Mesenchymal stem cell (in vitro differentiated cells and primary cell): ENCODE results near the gene IL6R.

Source experiments
- DNase-seq: peaks from one replicate; pipeline ENCODE4 v3.0.0-alpha.2; 2013
- H2AFZ ChIP-seq: one replicate; pipeline ENCODE4 v1.6.1; 2013; ENCODE audit warnings: low read depth, mild to moderate bottlenecking, control low read depth, inconsistent platforms, low read length, moderate library complexity
- H2AK5ac ChIP-seq: 2 replicates; pipeline ENCODE4 v1.6.1; 2013; ENCODE audit warnings: low read length, moderate library complexity, mild to moderate bottlenecking, inconsistent platforms; ENCODE audit not compliant: severe bottlenecking
- H2BK120ac ChIP-seq: one replicate; pipeline ENCODE4 v1.6.1; 2013; ENCODE audit warnings: low read depth, mild to moderate bottlenecking, inconsistent platforms, low read length, moderate library complexity
- H2BK12ac ChIP-seq, 2 experiments: one replicate each; pipeline ENCODE4 v1.6.1; 2013; ENCODE audit warnings: inconsistent platforms in 2 of 2, low read length in 2 of 2, mild to moderate bottlenecking in 2 of 2, moderate library complexity in 2 of 2, control low read depth in 1 of 2
- H2BK15ac ChIP-seq: one replicate; pipeline ENCODE4 v1.6.1; 2013; ENCODE audit warnings: mild to moderate bottlenecking, low read depth, inconsistent platforms; ENCODE audit not compliant: poor library complexity, severe bottlenecking
- H2BK5ac ChIP-seq: 2 replicates; pipeline ENCODE4 v1.6.1; 2013; ENCODE audit warnings: low read depth, mild to moderate bottlenecking, low read length, control low read depth, inconsistent platforms; ENCODE audit not compliant: poor library complexity, severe bottlenecking
- H3K14ac ChIP-seq, 2 experiments: one replicate each; pipeline ENCODE4 v1.6.1; 2013; ENCODE audit warnings: inconsistent platforms in 2 of 2, low read length in 2 of 2, control low read depth in 1 of 2, mild to moderate bottlenecking in 1 of 2, moderate library complexity in 1 of 2
- H3K18ac ChIP-seq, 2 experiments: one replicate each; pipeline ENCODE4 v1.6.1; 2013; ENCODE audit warnings: inconsistent platforms in 2 of 2, low read length in 2 of 2, control low read depth in 1 of 2, low read depth in 1 of 2, mild to moderate bottlenecking in 1 of 2
- H3K23ac ChIP-seq, 2 experiments: one replicate each; pipeline ENCODE4 v1.6.1; 2013; ENCODE audit warnings: inconsistent platforms in 2 of 2, low read length in 2 of 2, mild to moderate bottlenecking in 2 of 2, moderate library complexity in 2 of 2, control low read depth in 1 of 2
- H3K27ac ChIP-seq: 2 replicates; pipeline ENCODE4 v1.5.1; 2013; ENCODE audit warnings: mild to moderate bottlenecking, moderate library complexity, low read length, control low read depth, inconsistent platforms; ENCODE audit not compliant: poor library complexity, severe bottlenecking
- H3K27me3 ChIP-seq, 2 experiments: 2 replicates each; pipeline versions ENCODE4 v1.6.1 to v1.7.0; 2013; ENCODE audit warnings: low read length in 2 of 2, mild to moderate bottlenecking in 2 of 2, moderate library complexity in 2 of 2, control low read depth in 1 of 2, inconsistent platforms in 1 of 2; ENCODE audit not compliant: control insufficient read depth in 1 of 2, insufficient read depth in 1 of 2
- H3K36me3 ChIP-seq, 2 experiments: 2 replicates each; pipeline versions ENCODE4 v1.6.1 to v1.7.0; 2013; ENCODE audit warnings: low read length in 2 of 2, control low read depth in 1 of 2, inconsistent platforms in 1 of 2, low read depth in 1 of 2, mild to moderate bottlenecking in 1 of 2; ENCODE audit not compliant: insufficient read depth in 2 of 2, control insufficient read depth in 1 of 2
- H3K4ac ChIP-seq, 2 experiments: one replicate each; pipeline ENCODE4 v1.6.1; 2013; ENCODE audit warnings: inconsistent platforms in 2 of 2, low read length in 2 of 2, mild to moderate bottlenecking in 2 of 2, moderate library complexity in 2 of 2, control low read depth in 1 of 2, low read depth in 1 of 2
- H3K4me1 ChIP-seq: 2 replicates; pipeline ENCODE4 v1.6.1; 2013; ENCODE audit warnings: low read depth, low read length, control low read depth; ENCODE audit not compliant: control insufficient read depth, insufficient read depth
- H3K4me2 ChIP-seq: 2 replicates; pipeline ENCODE4 v1.6.1; 2013; ENCODE audit warnings: low read length, mild to moderate bottlenecking, inconsistent platforms; ENCODE audit not compliant: poor library complexity, severe bottlenecking
- H3K4me3 ChIP-seq, 2 experiments: 2 replicates each; pipeline versions ENCODE4 v1.5.1 to v1.7.0; 2013; ENCODE audit warnings: low read length in 2 of 2, mild to moderate bottlenecking in 2 of 2, control low read depth in 1 of 2, low read depth in 1 of 2; ENCODE audit not compliant: insufficient read depth in 1 of 2
- H3K79me1 ChIP-seq: replicated peaks from 2 replicates; pipeline ENCODE4 v1.6.1; 2013; ENCODE audit warnings: mild to moderate bottlenecking, control low read depth, low read length, inconsistent platforms; ENCODE audit not compliant: poor library complexity, severe bottlenecking
- H3K9ac ChIP-seq: 2 replicates; pipeline ENCODE4 v1.7.0; 2013; ENCODE audit warnings: mild to moderate bottlenecking, low read length, moderate library complexity
- H3K9me3 ChIP-seq: 2 replicates; pipeline ENCODE4 v1.7.0; 2013; ENCODE audit warnings: mild to moderate bottlenecking, low read length; ENCODE audit not compliant: control insufficient read depth
- H4K8ac ChIP-seq: one replicate; pipeline ENCODE4 v1.6.1; 2013; ENCODE audit warnings: inconsistent platforms, mild to moderate bottlenecking, low read length, moderate library complexity
- H4K91ac ChIP-seq: one replicate; pipeline ENCODE4 v1.6.1; 2013; ENCODE audit warnings: mild to moderate bottlenecking, low read length, inconsistent platforms
- WGBS: methylation state at CpG from one replicate; pipeline ENCODE4 v1.1.7; 2013; ENCODE audit warnings: mixed read lengths; 5-methylcytosine and 5-hydroxymethylcytosine counted together

Gene IL6R

GRCh38 chr1:154411525-154411924, 6.4 kb downstream of the IL6R start:
- Histone ChIP-seq H3K4me1 (peaks cover 12% of the 10 kb centered on the region), H3K18ac (no peak overlapping the region)

GRCh38 chr1:154413177-154413783, 8.1 kb downstream of the IL6R start:
- Histone ChIP-seq H2BK12ac (no peak overlapping the region), H3K23ac (no peak overlapping the region), H3K9me3 (no peaks in the 10 kb centered on the region), H3K4me1 (peaks cover 4% of the 10 kb centered on the region), H2AK5ac (no peak overlapping the region), H4K8ac (no peak overlapping the region), H3K4me3 (no peak overlapping the region), H3K36me3 (peaks cover 0 to 2% of the 10 kb centered on the region in 2 experiments), H2BK15ac (no peak overlapping the region), H3K9ac (no peak overlapping the region), H3K4me2 (no peak overlapping the region), H3K14ac (no peak overlapping the region), H2BK5ac (no peak overlapping the region), H2BK120ac (no peak overlapping the region), H4K91ac (no peak overlapping the region), H3K18ac (no peak overlapping the region), H3K4ac (no peak overlapping the region), H2AFZ (no peak overlapping the region), H3K27me3 (no peaks in the 10 kb centered on the region), H3K27ac (no peak overlapping the region), H3K79me1 (peaks cover 13% of the 10 kb centered on the region)
- DNase-seq = no peak
- 95% methylated on average over 6 of the region's 7 CpGs for WGBS

More at GRCh38 chr1:154411525-154411924, 6.4 kb downstream of the IL6R start:
- Histone ChIP-seq H4K8ac (no peak overlapping the region), H3K27ac (no peak overlapping the region), H3K14ac (no peak overlapping the region), H3K4ac (no peak overlapping the region), H2AK5ac (no peak overlapping the region), H3K4me3 (no peak overlapping the region), H3K4me2 (no peak overlapping the region), H3K9ac (no peak overlapping the region), H2BK15ac (no peak overlapping the region), H2AFZ (no peak overlapping the region), H3K9me3 (no peaks in the 10 kb centered on the region), H3K23ac (no peak overlapping the region), H3K27me3 (no peaks in the 10 kb centered on the region), H3K36me3 (no peaks in the 10 kb centered on the region), H2BK5ac (no peak overlapping the region), H2BK12ac (no peak overlapping the region), H2BK120ac (no peak overlapping the region), H4K91ac (no peak overlapping the region), H3K79me1 (peaks cover 15% of the 10 kb centered on the region)
- no peak for DNase-seq
- WGBS = 94% methylated on average over 4 of the region's 4 CpGs

GRCh38 chr1:154414606-154415005, 9.5 kb downstream of the IL6R start:
- H2AFZ ChIP-seq = no peak overlapping the region
- H4K91ac ChIP-seq = no peak overlapping the region
- H2BK120ac ChIP-seq = no peak overlapping the region
- H3K4me2 ChIP-seq = no peak overlapping the region
- H3K4ac ChIP-seq = no peak overlapping the region
- no peak overlapping the region for H4K8ac ChIP-seq
- H3K23ac ChIP-seq = peak overlapping the region in 1 of 2 experiments; percentile 56
- no peak overlapping the region for H2BK5ac ChIP-seq
- DNase-seq = no peak
- H3K14ac ChIP-seq = no peak overlapping the region
- peaks cover 15% of the 10 kb centered on the region for H3K4me1 ChIP-seq
- no peak overlapping the region for H3K9ac ChIP-seq
- H2BK12ac ChIP-seq = no peak overlapping the region
- peaks cover 0 to 2% of the 10 kb centered on the region in 2 experiments for H3K36me3 ChIP-seq
- peaks cover 13% of the 10 kb centered on the region for H3K79me1 ChIP-seq
- no peaks in the 10 kb centered on the region for H3K27me3 ChIP-seq
- no peaks in the 10 kb centered on the region for H3K9me3 ChIP-seq
- no peak overlapping the region for H3K27ac ChIP-seq
- WGBS = 92% methylated on average over 8 of the region's 8 CpGs
- no peak overlapping the region for H2BK15ac ChIP-seq
- H3K18ac ChIP-seq = peak overlapping the region in 1 of 2 experiments; percentile 48
- no peak overlapping the region for H3K4me3 ChIP-seq
- no peak overlapping the region for H2AK5ac ChIP-seq

GRCh38 chr1:154416471-154417337, 11.6 kb downstream of the IL6R start:
- H3K4me1 ChIP-seq = peaks cover 31% of the 10 kb centered on the region
- peaks cover 10% of the 10 kb centered on the region for H3K79me1 ChIP-seq
- H3K4ac ChIP-seq = peak overlapping the region; percentile 49 to 64
- no peaks in the 10 kb centered on the region for H3K27me3 ChIP-seq
- H3K4me3 ChIP-seq = no peak overlapping the region
- no peak overlapping the region for H3K27ac ChIP-seq
- peak overlapping the region; percentile 26 to 61 for H2BK12ac ChIP-seq
- peak overlapping the region in 1 of 2 experiments; percentile 79 for H3K23ac ChIP-seq
- no peak overlapping the region for H2BK5ac ChIP-seq
- 93% methylated on average over 9 of the region's 10 CpGs for WGBS
- H4K8ac ChIP-seq = no peak overlapping the region
- peak overlapping the region in 1 of 2 experiments; percentile 10 for H3K14ac ChIP-seq
- peaks cover 0 to 2% of the 10 kb centered on the region in 2 experiments for H3K36me3 ChIP-seq
- no peak for DNase-seq
- no peak overlapping the region for H3K9ac ChIP-seq
- peak overlapping the region; percentile 58 for H2BK15ac ChIP-seq
- H3K18ac ChIP-seq = peak overlapping the region in 1 of 2 experiments; percentile 53
- H2AFZ ChIP-seq = no peak overlapping the region
- H3K9me3 ChIP-seq = no peaks in the 10 kb centered on the region
- H2BK120ac ChIP-seq = no peak overlapping the region
- H2AK5ac ChIP-seq = peak overlapping the region; percentile 69
- H3K4me2 ChIP-seq = no peak overlapping the region
- no peak overlapping the region for H4K91ac ChIP-seq
